Cardiac muscle cell (in vitro differentiated cells and primary cell): Measurements from ENCODE around the gene LIN52. TPM values are rescaled to one million over a fixed set of nuclear protein-coding genes. Genes with fewer than 3 reads are reported as not detected.

Experiments used
- DNase-seq, 2 donors: peaks; one replicate each; pipeline versions ENCODE4 v3.0.0 to v3.0.0-alpha.2; 2010 to 2017; ENCODE audit warnings: low read depth in 1 of 2, low spot score in 1 of 2
- H3K27ac ChIP-seq: fragments of 200-600 bp; sonication (generic); 2 replicates; pipeline ENCODE4 v1.5.1; 2016
- H3K27me3 ChIP-seq: fragments of 200-600 bp; sonication (generic); 2 replicates; pipeline ENCODE4 v1.6.0; 2016; ENCODE audit warnings: control low read depth
- H3K36me3 ChIP-seq: fragments of 200-600 bp; sonication (generic); 2 replicates; pipeline ENCODE4 v1.5.1; 2016; ENCODE audit warnings: control low read depth
- H3K4me1 ChIP-seq: fragments of 200-600 bp; sonication (generic); 2 replicates; pipeline ENCODE4 v1.8.1; 2017; ENCODE audit warnings: low read depth, mild to moderate bottlenecking, mixed run types
- H3K4me3 ChIP-seq: fragments of 200-600 bp; sonication (generic); 2 replicates; pipeline ENCODE4 v1.5.1; 2016; ENCODE audit warnings: mild to moderate bottlenecking
- H3K9me3 ChIP-seq: fragments of 200-600 bp; sonication (generic); 2 replicates; pipeline ENCODE4 v1.5.1; 2017; ENCODE audit warnings: low read depth, mild to moderate bottlenecking, control low read depth
- CTCF ChIP-seq: IDR thresholded peaks from 2 replicates; pipeline ENCODE4 v1.5.1; 2012; ENCODE audit warnings: low read depth, mild to moderate bottlenecking, low read length
- polyA plus RNA-seq: library from polyadenylated mRNA; unstranded; fragments of >200 nt; fragmentation: Nextera tagmentation; extraction: Ambion mirVana; gene quantifications from 2 replicates; pipeline ENCODE4 v1.2.1, GENCODE V29; 2016
- total RNA-seq: library from RNA; depleted of rRNA; stranded (reverse); fragments of >200 nt; gene quantifications from 2 replicates; pipeline ENCODE4 v1.2.3, GENCODE V29; 2016

The LIN52 gene
- total and polyA plus RNA-seq, 2 experiments from 2014 or later, result 8.1 to 12.6 TPM

GRCh38 chr14:74190927-74191575 is 106.3 kb downstream of the LIN52 start:
- Histone ChIP-seq H3K9me3 (no peaks in the 10 kb centered on the region), H3K4me3 (no peak overlapping the region), H3K27me3 (no peaks in the 10 kb centered on the region), H3K36me3 (no peaks in the 10 kb centered on the region), H3K27ac (no peak overlapping the region), H3K4me1 (peaks cover 13% of the 10 kb centered on the region)
- TF ChIP-seq CTCF, result no peak
- DNase-seq, result peak in 1 of 2 donors; percentile 1

GRCh38 chr14:74194506-74195274 is 109.9 kb downstream of the LIN52 start:
- peaks cover 5% of the 10 kb centered on the region for H3K4me1 ChIP-seq
- H3K9me3 ChIP-seq, result no peaks in the 10 kb centered on the region
- DNase-seq, result no peak
- no peak overlapping the region for H3K4me3 ChIP-seq
- no peak for TF ChIP-seq CTCF
- H3K27me3 ChIP-seq, result no peaks in the 10 kb centered on the region
- no peak overlapping the region for H3K27ac ChIP-seq
- no peaks in the 10 kb centered on the region for H3K36me3 ChIP-seq

GRCh38 chr14:74195623-74196022 is 110.9 kb downstream of the LIN52 start:
- no peak for DNase-seq
- Histone ChIP-seq H3K4me3 (no peak overlapping the region), H3K27ac (no peak overlapping the region), H3K27me3 (no peaks in the 10 kb centered on the region), H3K9me3 (no peaks in the 10 kb centered on the region), H3K36me3 (no peaks in the 10 kb centered on the region), H3K4me1 (peaks cover 5% of the 10 kb centered on the region)
- no peak for TF ChIP-seq CTCF

- Histone ChIP-seq H3K4me1 (no peaks in the 10 kb centered on the region), H3K27me3 (no peaks in the 10 kb centered on the region), H3K4me3 (no peak overlapping the region), H3K27ac (no peak overlapping the region), H3K9me3 (no peaks in the 10 kb centered on the region), H3K36me3 (no peaks in the 10 kb centered on the region)
- no peak for TF ChIP-seq CTCF
- DNase-seq, result no peak
Measured at GRCh38 chr14:74198441-74199234, 113.9 kb downstream of the LIN52 start.

- no peaks in the 10 kb centered on the region for H3K27me3 ChIP-seq
- DNase-seq, result no peak
- H3K36me3 ChIP-seq, result no peaks in the 10 kb centered on the region
- H3K4me3 ChIP-seq, result no peak overlapping the region
- no peaks in the 10 kb centered on the region for H3K9me3 ChIP-seq
- no peak for TF ChIP-seq CTCF
- H3K27ac ChIP-seq, result no peak overlapping the region
- no peaks in the 10 kb centered on the region for H3K4me1 ChIP-seq
Measured at GRCh38 chr14:74202113-74202512, 117.4 kb downstream of the LIN52 start.
